RCC 7860 (cell line): Measurements from ENCODE around the gene SYNPO.
A peak's percentile ranks its signal among the peaks of the same experiment; 100 is the strongest.

Experiments
- DNase-seq: peaks from one replicate; pipeline ENCODE4 v3.0.0-alpha.2; 2015; ENCODE audit warnings: low spot score
- FAIRE-seq: peaks from 2 replicates; lab custom pipeline; 2012; peaks lifted over from hg19 to GRCh38; lab: Jason Lieb, UNC

The SYNPO gene

GRCh38 chr5:150641006-150641570 lies 628 bp downstream of the SYNPO start:
- DNase-seq (peak; percentile 88), FAIRE-seq (peak; percentile 10)

- no peak for FAIRE-seq
Measured at GRCh38 chr5:150641824-150642566, 1.5 kb downstream of the SYNPO start.

DNA sequence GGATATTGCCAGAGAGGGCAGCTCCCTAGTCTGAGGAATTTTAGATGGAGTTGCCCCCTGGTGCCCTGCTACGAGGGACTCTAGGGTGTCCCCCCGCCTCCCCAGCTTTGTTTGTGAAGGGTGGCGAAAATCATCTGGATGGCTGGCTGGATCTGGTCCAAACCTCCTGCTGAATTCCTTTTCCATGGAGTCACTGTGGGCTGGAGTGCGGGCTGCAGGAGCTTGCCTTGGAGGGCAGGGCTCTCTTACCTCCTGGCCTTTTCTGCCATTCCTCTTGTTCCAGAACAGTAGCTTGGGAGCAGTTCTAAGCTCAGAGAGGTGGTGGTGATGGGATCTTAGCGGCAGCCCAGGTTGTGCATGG lies 2.1 kb downstream of the SYNPO start:
- peak; percentile 95 for FAIRE-seq

More at GRCh38 chr5:150641824-150642566, 1.5 kb downstream of the SYNPO start:
- DNase-seq = no peak

GRCh38 chr5:150642991-150643710 lies 2.7 kb downstream of the SYNPO start:
- FAIRE-seq (no peak), DNase-seq (no peak)

More for the DNA sequence above, 2.1 kb downstream of the SYNPO start:
- DNase-seq = peak; percentile 97

DNA sequence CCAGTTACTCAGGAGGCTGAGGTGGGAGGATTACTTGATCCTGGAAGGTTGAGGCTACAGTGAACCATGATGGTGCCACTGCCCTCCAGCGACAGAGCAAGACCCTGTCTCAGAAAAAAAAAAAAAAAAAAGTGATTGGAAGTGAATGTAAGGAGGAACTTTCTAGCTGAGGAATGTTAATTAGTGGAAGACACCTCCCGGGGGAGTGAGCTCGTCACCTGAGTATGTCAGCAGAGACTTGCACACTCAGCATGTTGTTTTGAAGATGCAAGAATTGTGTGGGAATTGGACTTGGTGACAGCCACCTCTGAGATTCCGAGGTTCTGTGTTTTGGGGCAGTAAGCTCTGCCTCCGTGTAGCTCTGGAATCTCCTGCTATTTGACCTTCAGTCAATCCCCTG lies 3.6 kb downstream of the SYNPO start:
- DNase-seq (no peak), FAIRE-seq (no peak)

DNA sequence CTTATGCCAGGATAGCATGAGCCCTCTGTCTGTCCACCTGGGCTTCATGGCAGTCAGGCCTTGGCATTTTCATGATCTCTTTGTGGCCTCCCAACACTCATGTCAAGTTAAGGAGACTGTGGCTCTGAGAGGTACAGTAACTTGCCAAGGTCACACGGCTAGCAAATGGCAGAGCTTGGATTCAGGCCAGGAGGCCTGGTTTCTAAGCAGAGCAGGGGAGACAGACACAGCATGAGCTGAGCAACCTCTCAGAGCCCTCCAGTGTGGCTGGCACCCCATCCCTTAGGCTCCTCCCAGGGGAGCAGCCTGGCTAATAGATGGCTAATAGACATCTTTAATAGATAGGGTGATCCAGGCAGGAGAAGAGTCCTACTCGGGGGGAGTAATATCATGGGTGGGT lies 4.1 kb downstream of the SYNPO start:
- FAIRE-seq (no peak), DNase-seq (peak; percentile 42)

- DNase-seq (peak; percentile 71), FAIRE-seq (peak; percentile 86)
Measured at GRCh38 chr5:150645070-150645700, 4.7 kb downstream of the SYNPO start.

DNA sequence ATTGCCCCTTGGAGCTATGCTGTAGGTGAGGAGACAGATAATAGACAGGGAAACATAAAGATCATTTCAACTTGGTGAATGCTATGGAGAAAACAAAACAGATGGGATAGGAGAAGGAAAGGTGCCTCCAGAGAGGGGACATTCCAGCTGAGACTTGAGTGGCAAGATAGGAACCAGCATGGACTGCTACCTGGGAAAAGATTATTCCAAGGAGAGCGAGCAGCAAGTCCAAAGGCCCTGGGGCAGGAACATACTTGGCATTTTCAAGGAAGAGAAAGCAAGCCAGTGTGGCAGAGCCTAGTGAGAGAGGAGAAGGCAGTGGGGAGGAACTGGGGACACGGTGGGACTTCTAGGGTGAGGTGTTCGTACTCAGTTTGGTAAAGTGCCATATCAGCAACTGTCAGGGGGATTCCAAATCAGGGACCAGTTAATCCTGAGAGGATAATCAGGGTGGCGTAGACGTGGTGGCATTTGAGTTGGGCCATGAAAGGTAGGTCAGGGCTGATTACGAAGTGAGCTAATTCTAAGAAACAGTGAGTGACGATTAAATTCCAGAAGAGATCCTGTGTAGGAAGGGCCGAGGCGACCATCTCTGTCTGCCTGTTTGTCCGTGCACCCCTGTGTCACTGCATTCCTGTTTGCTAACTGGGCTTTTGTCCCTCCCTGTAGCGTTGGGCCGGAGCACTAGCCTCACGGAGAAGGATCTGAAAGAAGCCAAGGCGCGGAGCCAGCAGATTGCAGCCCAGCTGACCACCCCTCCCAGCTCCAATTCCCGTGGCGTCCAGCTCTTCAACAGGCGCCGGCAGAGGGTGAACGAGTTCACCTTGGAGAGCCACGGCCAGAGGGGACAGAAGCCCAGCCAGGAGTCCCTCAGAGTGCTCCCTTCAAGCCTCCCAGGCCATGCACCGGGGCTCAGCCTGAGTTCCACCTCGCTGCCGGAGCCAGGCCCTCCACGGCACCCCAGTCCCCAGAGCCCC lies 7.1 kb downstream of the SYNPO start:
- no peak for FAIRE-seq

DNA sequence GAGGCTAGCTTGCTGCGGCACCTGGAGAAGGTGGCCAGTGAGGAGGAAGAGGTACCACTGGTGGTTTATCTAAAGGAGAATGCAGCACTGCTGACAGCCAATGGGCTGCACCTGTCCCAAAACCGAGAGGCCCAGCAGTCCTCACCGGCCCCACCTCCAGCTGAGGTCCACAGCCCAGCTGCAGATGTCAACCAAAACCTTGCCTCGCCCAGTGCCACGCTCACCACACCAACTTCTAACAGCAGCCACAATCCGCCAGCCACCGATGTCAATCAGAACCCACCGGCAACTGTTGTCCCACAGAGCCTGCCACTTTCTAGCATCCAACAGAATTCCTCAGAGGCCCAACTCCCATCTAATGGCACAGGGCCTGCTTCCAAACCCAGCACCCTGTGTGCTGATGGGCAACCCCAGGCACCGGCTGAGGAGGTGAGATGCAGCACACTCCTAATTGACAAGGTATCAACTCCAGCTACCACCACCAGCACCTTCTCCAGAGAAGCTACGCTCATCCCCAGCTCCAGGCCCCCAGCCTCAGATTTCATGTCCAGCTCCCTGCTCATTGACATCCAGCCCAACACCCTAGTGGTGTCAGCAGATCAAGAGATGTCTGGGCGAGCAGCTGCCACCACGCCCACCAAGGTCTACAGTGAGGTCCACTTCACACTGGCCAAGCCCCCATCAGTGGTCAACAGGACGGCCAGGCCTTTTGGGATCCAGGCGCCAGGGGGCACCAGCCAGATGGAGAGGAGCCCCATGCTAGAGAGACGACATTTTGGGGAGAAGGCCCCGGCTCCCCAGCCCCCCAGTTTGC lies 8.0 kb downstream of the SYNPO start:
- DNase-seq (no peak), FAIRE-seq (no peak)

More for the DNA sequence above, 7.1 kb downstream of the SYNPO start:
- DNase-seq = no peak

DNA sequence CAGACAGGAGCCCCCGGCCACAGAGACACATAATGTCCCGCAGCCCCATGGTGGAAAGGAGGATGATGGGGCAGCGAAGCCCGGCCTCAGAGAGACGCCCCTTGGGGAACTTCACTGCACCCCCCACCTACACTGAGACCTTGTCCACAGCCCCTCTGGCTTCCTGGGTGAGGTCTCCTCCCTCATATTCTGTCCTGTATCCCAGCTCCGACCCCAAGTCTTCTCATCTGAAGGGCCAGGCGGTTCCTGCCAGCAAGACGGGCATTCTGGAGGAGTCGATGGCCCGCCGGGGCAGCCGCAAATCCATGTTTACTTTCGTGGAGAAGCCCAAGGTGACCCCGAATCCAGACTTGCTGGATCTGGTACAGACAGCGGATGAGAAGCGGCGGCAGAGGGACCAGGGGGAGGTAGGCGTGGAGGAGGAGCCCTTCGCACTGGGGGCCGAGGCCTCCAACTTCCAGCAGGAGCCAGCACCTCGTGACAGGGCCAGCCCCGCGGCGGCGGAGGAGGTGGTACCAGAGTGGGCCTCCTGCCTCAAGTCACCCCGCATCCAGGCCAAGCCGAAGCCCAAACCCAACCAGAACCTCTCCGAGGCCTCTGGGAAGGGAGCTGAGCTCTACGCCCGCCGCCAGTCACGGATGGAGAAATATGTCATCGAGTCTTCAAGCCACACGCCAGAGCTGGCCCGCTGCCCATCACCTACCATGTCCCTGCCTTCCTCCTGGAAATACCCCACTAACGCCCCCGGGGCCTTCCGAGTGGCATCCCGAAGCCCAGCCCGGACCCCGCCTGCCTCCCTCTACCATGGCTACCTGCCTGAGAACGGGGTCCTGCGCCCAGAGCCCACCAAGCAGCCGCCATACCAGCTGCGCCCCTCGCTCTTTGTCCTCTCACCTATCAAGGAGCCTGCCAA lies 8.9 kb downstream of the SYNPO start:
- no peak for DNase-seq
- FAIRE-seq = no peak

- no peak for FAIRE-seq
- no peak for DNase-seq
Measured at GRCh38 chr5:150650021-150651006, 9.9 kb downstream of the SYNPO start.

GRCh38 chr5:150651382-150651781 lies 10.9 kb downstream of the SYNPO start:
- no peak for FAIRE-seq
- no peak for DNase-seq

GRCh38 chr5:150651924-150652671 lies 11.6 kb downstream of the SYNPO start:
- no peak for DNase-seq
- no peak for FAIRE-seq

DNA sequence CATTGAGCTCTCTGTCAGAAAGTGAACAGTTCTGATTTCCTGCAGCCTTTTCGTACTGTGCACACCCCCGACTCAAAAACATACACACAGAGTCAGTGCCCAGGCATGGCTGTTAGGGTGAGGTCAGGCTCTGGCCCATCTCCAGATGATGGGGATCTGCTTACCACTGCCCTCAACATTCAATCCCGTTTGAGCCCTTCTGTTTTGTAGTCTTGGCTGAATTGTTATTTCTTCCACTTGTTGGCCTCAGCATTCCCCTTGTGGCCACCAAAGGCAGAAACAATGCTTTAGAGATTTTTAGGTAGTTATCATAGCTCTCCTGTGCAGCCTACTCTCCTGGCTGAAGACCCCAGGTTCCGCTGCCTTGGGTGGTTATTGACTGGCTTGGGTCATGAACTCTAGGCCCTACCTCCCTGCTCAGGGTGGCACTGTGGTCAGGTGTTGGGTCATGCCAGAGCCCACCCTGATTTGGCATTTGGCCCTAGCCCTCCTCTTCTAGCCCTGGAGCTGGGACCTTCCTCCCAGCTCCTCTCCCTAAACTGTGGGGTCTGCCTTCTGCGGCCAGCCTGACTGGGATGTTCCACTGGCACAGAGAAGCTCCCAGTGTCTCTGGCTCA lies 12.8 kb downstream of the SYNPO start:
- DNase-seq (no peak), FAIRE-seq (no peak)

DNA sequence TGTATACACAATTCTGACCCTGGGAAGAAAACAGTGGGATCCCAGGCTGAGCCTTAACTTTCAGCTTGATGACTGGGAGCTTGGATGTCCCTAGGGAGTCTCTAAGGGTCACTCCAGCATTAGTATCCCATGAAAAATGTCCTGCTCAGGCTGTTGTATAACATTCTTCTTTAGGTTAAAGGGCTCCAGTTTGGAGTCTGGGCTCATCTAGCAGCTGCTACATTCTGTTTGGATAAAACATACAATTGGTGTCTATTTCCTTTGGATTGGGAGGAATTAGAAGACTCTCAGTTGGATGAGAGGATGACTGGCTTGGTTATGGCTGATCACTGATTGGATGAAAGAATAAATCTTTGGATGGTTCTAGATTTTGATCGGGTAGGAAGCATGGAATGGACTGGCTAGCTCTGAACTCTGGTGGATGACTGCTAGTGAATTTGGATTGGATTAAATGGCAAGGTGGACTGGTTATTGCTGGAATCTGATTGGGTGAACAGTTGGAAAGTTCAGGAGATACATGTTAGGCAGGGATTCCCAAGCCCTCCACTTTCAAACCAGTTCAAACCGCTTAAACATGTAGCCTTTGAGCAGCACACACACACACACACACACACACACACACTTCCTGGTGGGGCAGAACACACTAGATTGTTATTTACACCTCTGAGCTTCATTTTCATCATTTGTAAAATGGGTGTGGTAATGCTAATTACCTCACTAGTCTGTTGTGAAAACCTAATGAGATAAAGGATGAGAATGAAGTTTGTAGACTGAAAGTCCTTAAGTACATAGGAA lies 13.5 kb downstream of the SYNPO start:
- FAIRE-seq = no peak
- DNase-seq = no peak
